ENCODE results near the gene MIAT. TPM values are rescaled to one million over a fixed set of nuclear protein-coding genes. Genes with fewer than 3 reads are reported as not detected.

Gene MIAT
- total and polyA plus RNA-seq, 9 of the 15 experiments (the other 6 are each of a cell fraction or from before 2014, with no cell fraction given), result 0.03 to 0.93 (median 0.34) TPM

DNA sequence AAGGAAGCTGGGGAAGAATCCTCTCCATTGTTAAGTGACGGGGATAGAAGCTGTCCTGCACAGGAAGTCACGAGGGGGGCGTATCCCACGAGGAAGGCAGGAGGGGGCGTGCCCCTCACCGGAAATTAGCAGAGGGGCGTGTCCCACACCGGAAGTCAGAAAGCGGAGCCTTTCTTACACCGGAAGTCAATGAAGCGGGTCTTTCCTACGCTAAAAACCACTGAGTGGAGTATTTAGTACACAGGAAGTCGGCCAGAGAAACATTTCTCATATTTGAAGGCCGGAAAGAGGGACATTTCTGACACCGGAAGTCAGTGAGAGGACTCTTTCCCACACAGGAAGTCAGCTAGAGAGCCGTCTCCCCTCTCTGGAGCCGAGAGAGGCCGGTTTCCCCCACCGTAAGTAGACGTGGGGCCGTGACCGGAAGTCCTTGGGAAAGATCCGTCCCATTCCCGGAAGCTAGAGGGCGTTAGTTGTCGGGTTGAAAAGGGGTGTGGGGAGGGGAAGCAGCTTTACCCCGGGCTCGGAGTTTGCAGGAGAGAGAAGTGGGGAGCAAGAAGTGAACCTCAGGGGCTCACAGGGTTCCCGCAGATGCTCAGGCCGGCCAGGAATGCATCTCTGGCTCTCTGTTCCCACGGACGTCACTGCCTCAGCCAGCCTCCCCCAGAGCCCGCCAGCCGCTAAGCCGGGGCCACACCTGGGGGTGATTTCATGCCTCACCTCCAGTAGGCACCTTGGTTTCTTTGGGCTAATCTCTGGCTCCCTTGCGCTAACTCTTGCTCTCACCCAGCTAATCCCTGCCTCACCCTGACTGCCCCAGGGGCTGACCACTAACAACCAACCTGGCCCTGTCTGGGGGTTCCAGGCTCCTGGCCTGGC is 15.4 kb downstream of the MIAT start (continued):
- TF ChIP-seq KDM5B (IDR thresholded peaks at IDR 0.05; ENCODE audit: insufficient replicate concordance, low read depth, low read length), result peak; percentile 45
- TF ChIP-seq, protein P1, sequence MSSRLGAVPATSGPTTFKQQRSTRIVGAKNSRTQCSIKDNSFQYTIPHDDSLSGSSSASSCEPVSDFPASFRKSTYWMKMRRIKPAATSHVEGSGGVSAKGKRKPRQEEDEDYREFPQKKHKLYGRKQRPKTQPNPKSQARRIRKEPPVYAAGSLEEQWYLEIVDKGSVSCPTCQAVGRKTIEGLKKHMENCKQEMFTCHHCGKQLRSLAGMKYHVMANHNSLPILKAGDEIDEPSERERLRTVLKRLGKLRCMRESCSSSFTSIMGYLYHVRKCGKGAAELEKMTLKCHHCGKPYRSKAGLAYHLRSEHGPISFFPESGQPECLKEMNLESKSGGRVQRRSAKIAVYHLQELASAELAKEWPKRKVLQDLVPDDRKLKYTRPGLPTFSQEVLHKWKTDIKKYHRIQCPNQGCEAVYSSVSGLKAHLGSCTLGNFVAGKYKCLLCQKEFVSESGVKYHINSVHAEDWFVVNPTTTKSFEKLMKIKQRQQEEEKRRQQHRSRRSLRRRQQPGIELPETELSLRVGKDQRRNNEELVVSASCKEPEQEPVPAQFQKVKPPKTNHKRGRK (tag; IDR thresholded peaks at IDR 0.05), result no peak
- TF ChIP-seq ZNF696 (CRISPR knock-in tag; conservative IDR thresholded peaks at IDR 0.05), result no peak
- TF ChIP-seq PHF8 (IDR thresholded peaks at IDR 0.05; ENCODE audit: borderline replicate concordance, low read length), result peak; percentile 69; the same call in 1 of the 2 replicates
- TF ChIP-seq TAF9B (IDR thresholded peaks at IDR 0.05; ENCODE audit: partially characterized antibody), result peak; percentile 51
- TF ChIP-seq, protein P2, sequence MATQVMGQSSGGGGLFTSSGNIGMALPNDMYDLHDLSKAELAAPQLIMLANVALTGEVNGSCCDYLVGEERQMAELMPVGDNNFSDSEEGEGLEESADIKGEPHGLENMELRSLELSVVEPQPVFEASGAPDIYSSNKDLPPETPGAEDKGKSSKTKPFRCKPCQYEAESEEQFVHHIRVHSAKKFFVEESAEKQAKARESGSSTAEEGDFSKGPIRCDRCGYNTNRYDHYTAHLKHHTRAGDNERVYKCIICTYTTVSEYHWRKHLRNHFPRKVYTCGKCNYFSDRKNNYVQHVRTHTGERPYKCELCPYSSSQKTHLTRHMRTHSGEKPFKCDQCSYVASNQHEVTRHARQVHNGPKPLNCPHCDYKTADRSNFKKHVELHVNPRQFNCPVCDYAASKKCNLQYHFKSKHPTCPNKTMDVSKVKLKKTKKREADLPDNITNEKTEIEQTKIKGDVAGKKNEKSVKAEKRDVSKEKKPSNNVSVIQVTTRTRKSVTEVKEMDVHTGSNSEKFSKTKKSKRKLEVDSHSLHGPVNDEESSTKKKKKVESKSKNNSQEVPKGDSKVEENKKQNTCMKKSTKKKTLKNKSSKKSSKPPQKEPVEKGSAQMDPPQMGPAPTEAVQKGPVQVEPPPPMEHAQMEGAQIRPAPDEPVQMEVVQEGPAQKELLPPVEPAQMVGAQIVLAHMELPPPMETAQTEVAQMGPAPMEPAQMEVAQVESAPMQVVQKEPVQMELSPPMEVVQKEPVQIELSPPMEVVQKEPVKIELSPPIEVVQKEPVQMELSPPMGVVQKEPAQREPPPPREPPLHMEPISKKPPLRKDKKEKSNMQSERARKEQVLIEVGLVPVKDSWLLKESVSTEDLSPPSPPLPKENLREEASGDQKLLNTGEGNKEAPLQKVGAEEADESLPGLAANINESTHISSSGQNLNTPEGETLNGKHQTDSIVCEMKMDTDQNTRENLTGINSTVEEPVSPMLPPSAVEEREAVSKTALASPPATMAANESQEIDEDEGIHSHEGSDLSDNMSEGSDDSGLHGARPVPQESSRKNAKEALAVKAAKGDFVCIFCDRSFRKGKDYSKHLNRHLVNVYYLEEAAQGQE (IDR thresholded peaks at IDR 0.05; ENCODE audit: borderline replicate concordance), result no peak
- TF ChIP-seq, protein P2 (CRISPR knock-in tag; IDR thresholded peaks at IDR 0.05; ENCODE audit: low read depth), result no peak
- TF ChIP-seq HINFP (tag; conservative IDR thresholded peaks at IDR 0.05; ENCODE audit: low read depth), result no peak
- no peak for TF ChIP-seq U2AF1 (optimal IDR thresholded peaks at IDR 0.05; ENCODE audit: low read depth, low read length)
- peak; percentile 66 for TF ChIP-seq MYC (IDR thresholded peaks at IDR 0.05; ENCODE audit: low read depth, low read length)
- no peak for TF ChIP-seq MYC (CRISPR knock-in tag; IDR thresholded peaks at IDR 0.05; ENCODE audit: borderline replicate concordance, low read depth)
- no peak for TF ChIP-seq CBFA2T2 (conservative IDR thresholded peaks at IDR 0.05)
- no peak for TF ChIP-seq PURB (CRISPR knock-in tag; IDR thresholded peaks at IDR 0.05; ENCODE audit: low read depth)
- TF ChIP-seq CHD2 (IDR thresholded peaks at IDR 0.05; ENCODE audit: low read depth, low read length), result no peak
- peak; percentile 100 for TF ChIP-seq KLF13 (tag; IDR thresholded peaks at IDR 0.05; ENCODE audit: borderline replicate concordance, low read depth)
